CD4-positive, alpha-beta memory T cell (primary cell): ENCODE data around the gene C3orf62. TPM values are rescaled to one million over a fixed set of nuclear protein-coding genes. Genes with fewer than 3 reads are reported as not detected.
"Not testable (repeated sequence)": the region's sequence is repeated elsewhere in the genome, so short reads cannot be mapped to it uniquely, and the experiment has no call there.

Source experiments
- CTCF ChIA-PET: fragments of 350-600 bp; sonication (Branson Sonifier 250); formaldehyde crosslinking; loops from one replicate; lab custom pipeline; 2021; ENCODE audit warnings: inconsistent platforms; ENCODE audit not compliant: partially characterized antibody; lab: Charles Lee
- POLR2A ChIA-PET: fragments of 350-600 bp; sonication (Branson Sonifier 250); formaldehyde crosslinking; loops from one replicate; lab custom pipeline; 2021; ENCODE audit not compliant: partially characterized antibody; lab: Charles Lee
- DNase-seq, 5 donors: peaks; one replicate each; pipeline versions ENCODE4 v3.0.0 to v3.0.0-alpha.2; 2020 to 2022; ENCODE audit warnings: mixed read lengths in 1 of 5
- H3K27ac ChIP-seq: one replicate; pipeline ENCODE4 v1.7.0; 2013; ENCODE audit warnings: low read depth, low read length
- H3K27me3 ChIP-seq: 2 replicates; pipeline ENCODE4 v1.7.0; 2013; ENCODE audit warnings: mild to moderate bottlenecking, low read length, moderate library complexity; ENCODE audit not compliant: insufficient read depth
- H3K36me3 ChIP-seq: 2 replicates; pipeline ENCODE4 v1.7.0; 2013; ENCODE audit warnings: mild to moderate bottlenecking, low read length, moderate library complexity; ENCODE audit not compliant: insufficient read depth
- H3K4me1 ChIP-seq: 2 replicates; pipeline ENCODE4 v1.7.0; 2013; ENCODE audit warnings: mild to moderate bottlenecking, low read length, moderate library complexity; ENCODE audit not compliant: insufficient read depth
- H3K4me3 ChIP-seq, 2 donors: one replicate each; pipeline ENCODE4 v1.7.0; 2013; ENCODE audit warnings: low read length in 2 of 2, mild to moderate bottlenecking in 1 of 2
- H3K9me3 ChIP-seq, 2 donors: one replicate each; pipeline ENCODE4 v1.7.0; 2013; ENCODE audit warnings: low read length in 2 of 2, control low read depth in 1 of 2; ENCODE audit not compliant: control insufficient read depth in 1 of 2
- H3K27ac Mint-ChIP-seq, 7 donors: one replicate each; pipeline ENCODE4 v1.8.0; 2020 to 2021; ENCODE audit warnings: mixed read lengths in 7 of 7, mild to moderate bottlenecking in 6 of 7, inconsistent platforms in 3 of 7, moderate library complexity in 3 of 7
- H3K27me3 Mint-ChIP-seq, 2 donors: one replicate each; pipeline ENCODE4 v1.8.0; 2020 to 2021; ENCODE audit warnings: mixed read lengths in 2 of 2
- H3K36me3 Mint-ChIP-seq, 2 donors: one replicate each; pipeline ENCODE4 v1.8.0; 2020 to 2021; ENCODE audit warnings: mixed read lengths in 2 of 2, inconsistent platforms in 1 of 2, mild to moderate bottlenecking in 1 of 2
- H3K4me1 Mint-ChIP-seq, 4 donors: one replicate each; pipeline ENCODE4 v1.8.0; 2020 to 2021; ENCODE audit warnings: mixed read lengths in 4 of 4, mild to moderate bottlenecking in 1 of 4
- H3K4me3 Mint-ChIP-seq, 8 donors: one replicate each; pipeline ENCODE4 v1.8.0; 2020 to 2021; ENCODE audit warnings: mixed read lengths in 8 of 8, mild to moderate bottlenecking in 7 of 8, moderate library complexity in 6 of 8, inconsistent platforms in 3 of 8
- H3K9me3 Mint-ChIP-seq, 8 donors: one replicate each; pipeline ENCODE4 v1.8.0; 2020 to 2021; ENCODE audit warnings: mixed read lengths in 8 of 8, mild to moderate bottlenecking in 5 of 8, inconsistent platforms in 3 of 8, moderate library complexity in 1 of 8
- intact Hi-C: fragments of 100-400 bp; cut with micrococcal nuclease; formaldehyde crosslinking; loops from one replicate; pipeline ENCODE4 v1.15.1; 2023
- polyA plus RNA-seq, 2 donors: library from polyadenylated mRNA; unstranded; fragments of 300-500 nt; fragmentation: Illumina TruSeq; gene quantifications; one replicate each; pipeline ENCODE4 v1.2.3, GENCODE V29; 2021
- total RNA-seq, 2 experiments: library from RNA; stranded (reverse); gene quantifications; one replicate each; pipeline ENCODE4 v1.2.3, GENCODE V29; 2021

C3orf62 gene
- total and polyA plus RNA-seq, 4 experiments from 2014 or later: 0.76 to 9.9 (median 6.0) TPM

DNA sequence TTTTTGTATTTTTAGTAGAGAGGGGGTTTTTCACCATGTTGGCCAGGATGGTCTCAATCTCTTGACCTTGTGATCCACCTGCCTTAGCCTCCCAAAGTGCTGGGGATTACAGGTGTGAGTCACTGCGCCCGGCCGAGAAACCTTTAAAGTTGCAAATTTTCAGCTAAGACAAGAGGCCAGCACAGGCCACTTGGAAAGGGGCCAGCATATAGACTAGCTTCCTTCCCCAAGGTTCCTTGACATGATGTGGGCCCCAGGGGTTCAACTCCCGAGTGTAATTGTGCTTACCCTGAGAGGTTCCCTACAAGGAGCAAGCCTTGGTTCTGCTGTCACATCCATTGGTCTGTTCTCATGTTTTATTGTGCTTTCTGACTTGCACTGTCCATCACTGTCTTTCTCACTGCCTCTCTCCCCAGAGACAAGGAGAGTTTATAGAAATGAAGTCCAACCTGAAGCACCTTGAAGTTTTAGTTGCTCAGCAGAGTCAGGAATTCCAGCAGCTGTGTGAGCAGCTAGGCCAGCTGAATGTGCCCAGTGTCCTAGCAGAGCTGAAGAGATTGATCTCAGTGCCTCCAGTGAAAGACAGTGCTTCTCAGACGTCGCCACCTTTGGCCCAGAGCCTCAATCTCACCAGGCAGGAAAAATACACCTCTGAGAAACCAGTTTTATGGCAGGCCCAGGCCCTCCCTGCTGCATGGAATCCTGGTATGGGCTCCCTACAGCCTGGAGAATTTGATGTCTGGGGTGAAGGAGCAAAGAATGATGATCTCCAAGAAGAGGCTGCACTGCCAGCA, 21.1 kb downstream of the C3orf62 start:
- no peak overlapping the region for H3K4me3 Mint-ChIP-seq
- Histone ChIP-seq H3K9me3 (no peaks in the 10 kb centered on the region), H3K36me3 (no peaks in the 10 kb centered on the region), H3K27me3 (no peaks in the 10 kb centered on the region), H3K4me1 (no peaks in the 10 kb centered on the region), H3K27ac (no peak overlapping the region), H3K4me3 (no peak overlapping the region)
- no peaks in the 10 kb centered on the region for H3K4me1 Mint-ChIP-seq
- ChIA-PET CTCF (no interaction called here), POLR2A (no interaction called here)
- H3K36me3 Mint-ChIP-seq: no peaks in the 10 kb centered on the region
- DNase-seq: no peak
- no peak overlapping the region for H3K27ac Mint-ChIP-seq
- H3K27me3 Mint-ChIP-seq: peaks cover 2 to 6% of the 10 kb centered on the region in 2 donors
- no peaks in the 10 kb centered on the region for H3K9me3 Mint-ChIP-seq
- intact Hi-C loops: no loop called here

DNA sequence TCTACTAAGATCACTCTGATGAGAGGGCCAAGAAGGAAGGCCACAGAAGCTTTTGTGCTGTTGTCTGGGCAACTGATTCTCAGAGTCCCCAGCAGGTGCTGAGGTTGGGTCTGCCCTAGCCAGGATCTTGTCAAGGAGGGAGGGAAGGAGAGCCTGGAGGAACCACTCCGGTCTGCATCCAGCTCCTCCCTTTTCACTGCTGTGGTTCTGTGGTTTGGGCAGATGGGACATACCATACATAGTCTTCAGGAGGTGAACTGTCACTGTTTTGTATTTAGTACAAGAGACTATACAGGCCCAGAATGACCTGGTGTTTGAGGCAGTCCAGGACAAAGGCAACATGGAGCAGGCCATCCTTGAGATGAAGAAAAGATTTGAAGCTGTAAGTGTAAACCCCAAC, 21.9 kb downstream of the C3orf62 start:
- H3K36me3 ChIP-seq: no peaks in the 10 kb centered on the region
- Mint-ChIP-seq H3K27me3 (peaks cover 4 to 6% of the 10 kb centered on the region in 2 donors), H3K9me3 (no peaks in the 10 kb centered on the region), H3K4me3 (no peak overlapping the region), H3K4me1 (no peaks in the 10 kb centered on the region), H3K27ac (peak overlapping the region in 1 of 7 donors; percentile 62), H3K36me3 (no peaks in the 10 kb centered on the region)
- ChIA-PET CTCF (no interaction called here), POLR2A (no interaction called here)
- DNase-seq: no peak
- H3K4me3 ChIP-seq: no peak overlapping the region
- H3K4me1 ChIP-seq: no peaks in the 10 kb centered on the region
- intact Hi-C loops: no loop called here
- no peak overlapping the region for H3K27ac ChIP-seq
- no peaks in the 10 kb centered on the region for H3K27me3 ChIP-seq
- no peaks in the 10 kb centered on the region for H3K9me3 ChIP-seq

GRCh38 chr3:49253512-49253911, 23.5 kb downstream of the C3orf62 start:
- H3K27ac ChIP-seq: no peak overlapping the region
- Mint-ChIP-seq H3K4me3 (no peak overlapping the region), H3K36me3 (no peaks in the 10 kb centered on the region), H3K4me1 (no peaks in the 10 kb centered on the region), H3K9me3 (no peaks in the 10 kb centered on the region), H3K27ac (no peak overlapping the region), H3K27me3 (peaks cover 4 to 6% of the 10 kb centered on the region in 2 donors)
- DNase-seq: no peak
- H3K9me3 ChIP-seq: no peaks in the 10 kb centered on the region
- ChIA-PET POLR2A (no interaction called here), CTCF (interaction anchor here (1.5 kb wide), 1 partner anchor 8 kb away, joined by 4 read pairs; no protein-coding TSS in a partner anchor)
- no peaks in the 10 kb centered on the region for H3K36me3 ChIP-seq
- H3K4me1 ChIP-seq: no peaks in the 10 kb centered on the region
- no peaks in the 10 kb centered on the region for H3K27me3 ChIP-seq
- no peak overlapping the region for H3K4me3 ChIP-seq
- intact Hi-C loops: no loop called here

- no peak overlapping the region for H3K27ac Mint-ChIP-seq
- H3K4me1 ChIP-seq: no peaks in the 10 kb centered on the region
- H3K4me3 Mint-ChIP-seq: no peak overlapping the region
- H3K9me3 ChIP-seq: no peaks in the 10 kb centered on the region
- no peak overlapping the region for H3K4me3 ChIP-seq
- H3K27me3 Mint-ChIP-seq: peaks cover 1 to 4% of the 10 kb centered on the region in 2 donors
- intact Hi-C loops: no loop called here
- H3K9me3 Mint-ChIP-seq: no peaks in the 10 kb centered on the region
- no peak for DNase-seq
- no peaks in the 10 kb centered on the region for H3K36me3 ChIP-seq
- no peaks in the 10 kb centered on the region for H3K4me1 Mint-ChIP-seq
- no peaks in the 10 kb centered on the region for H3K36me3 Mint-ChIP-seq
- no peaks in the 10 kb centered on the region for H3K27me3 ChIP-seq
- no peak overlapping the region for H3K27ac ChIP-seq
- ChIA-PET POLR2A (no interaction called here), CTCF (no interaction called here)
Observed at GRCh38 chr3:49248840-49249227, 28.2 kb downstream of the C3orf62 start.

DNA sequence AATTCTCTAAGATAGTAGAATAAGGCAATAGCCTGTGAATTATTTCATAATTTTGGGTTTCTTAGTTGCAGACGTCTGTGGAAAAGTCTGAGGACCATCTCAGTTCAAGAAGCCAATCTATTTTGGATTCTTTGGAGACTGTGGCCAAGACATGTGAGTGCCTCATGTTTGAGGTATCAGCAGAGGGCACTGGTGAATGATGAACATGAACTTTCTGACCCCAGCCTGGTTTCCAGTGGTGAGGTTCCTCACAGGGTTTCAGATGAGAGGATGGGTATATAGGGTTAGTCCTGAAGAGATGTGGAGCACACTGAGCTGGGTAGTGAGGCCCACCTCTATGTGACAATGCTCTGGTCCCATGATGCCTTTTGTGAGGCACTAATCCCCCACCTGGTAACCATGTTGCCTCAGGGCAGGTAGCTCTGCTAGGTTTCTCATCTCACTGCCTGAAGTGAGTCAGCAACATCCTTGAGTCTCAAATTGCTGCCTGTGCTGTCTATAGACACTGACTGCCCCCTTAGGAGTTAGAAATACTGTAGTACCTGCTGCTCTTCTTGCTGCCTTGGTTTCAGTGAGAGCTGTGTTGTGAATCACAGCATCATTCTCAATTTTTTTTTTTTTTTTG, 32.3 kb downstream of the C3orf62 start:
- Histone ChIP-seq H3K27me3 (no peaks in the 10 kb centered on the region), H3K9me3 (no peaks in the 10 kb centered on the region), H3K27ac (no peak overlapping the region), H3K4me1 (no peaks in the 10 kb centered on the region), H3K36me3 (no peaks in the 10 kb centered on the region), H3K4me3 (no peak overlapping the region)
- ChIA-PET CTCF (interaction anchor here (0.8 to 1.6 kb wide), 2 partner anchors 9 to 205 kb away, joined by 4 to 5 read pairs; no protein-coding TSS in a partner anchor), POLR2A (no interaction called here)
- Mint-ChIP-seq H3K4me1 (no peaks in the 10 kb centered on the region), H3K36me3 (no peaks in the 10 kb centered on the region), H3K27ac (no peak overlapping the region), H3K9me3 (peaks cover 0 to 2% (median 0%) of the 10 kb centered on the region in 8 donors), H3K4me3 (no peak overlapping the region), H3K27me3 (peaks cover 1 to 2% of the 10 kb centered on the region in 2 donors)
- DNase-seq: no peak
- intact Hi-C loops: no loop called here

- H3K27me3 ChIP-seq, POLR2A ChIA-PET, H3K36me3 Mint-ChIP-seq, H3K4me1 Mint-ChIP-seq, H3K27me3 Mint-ChIP-seq, H3K4me1 ChIP-seq, H3K27ac ChIP-seq, intact Hi-C loops, H3K4me3 ChIP-seq, H3K36me3 ChIP-seq, CTCF ChIA-PET, DNase-seq, H3K27ac Mint-ChIP-seq, H3K9me3 ChIP-seq: not testable (repeated sequence)
- H3K9me3 Mint-ChIP-seq: peaks cover 0 to 20% (median 5%) of the 10 kb centered on the region in 8 donors
- peak overlapping the region in 1 of 8 donors; percentile 13 for H3K4me3 Mint-ChIP-seq
Observed at GRCh38 chr3:49240091-49240490, 36.9 kb downstream of the C3orf62 start.

- ChIA-PET POLR2A (no interaction called here), CTCF (no interaction called here)
- DNase-seq: no peak
- Mint-ChIP-seq H3K27ac (no peak overlapping the region), H3K27me3 (peaks cover 1 to 3% of the 10 kb centered on the region in 2 donors), H3K4me3 (no peak overlapping the region), H3K9me3 (peaks cover 0 to 29% (median 12%) of the 10 kb centered on the region in 8 donors), H3K36me3 (peaks cover 0 to 9% of the 10 kb centered on the region in 2 donors), H3K4me1 (no peaks in the 10 kb centered on the region)
- no peaks in the 10 kb centered on the region for H3K36me3 ChIP-seq
- intact Hi-C loops: no loop called here
- no peak overlapping the region for H3K4me3 ChIP-seq
- H3K4me1 ChIP-seq: no peaks in the 10 kb centered on the region
- no peaks in the 10 kb centered on the region for H3K27me3 ChIP-seq
- no peak overlapping the region for H3K27ac ChIP-seq
- peaks cover 0 to 3% of the 10 kb centered on the region in 2 donors for H3K9me3 ChIP-seq
Observed at GRCh38 chr3:49238274-49239127, 38.5 kb downstream of the C3orf62 start.
